NCI-H2171 treated with DMSO at 0.1 percent for 48 hours (cell line): Measurements from ENCODE around the gene PNPLA5.

Experiments used
- DNase-seq: peaks from one replicate; lab custom pipeline; 2025; lab: John Stamatoyannopoulos, UW

Gene PNPLA5

DNA sequence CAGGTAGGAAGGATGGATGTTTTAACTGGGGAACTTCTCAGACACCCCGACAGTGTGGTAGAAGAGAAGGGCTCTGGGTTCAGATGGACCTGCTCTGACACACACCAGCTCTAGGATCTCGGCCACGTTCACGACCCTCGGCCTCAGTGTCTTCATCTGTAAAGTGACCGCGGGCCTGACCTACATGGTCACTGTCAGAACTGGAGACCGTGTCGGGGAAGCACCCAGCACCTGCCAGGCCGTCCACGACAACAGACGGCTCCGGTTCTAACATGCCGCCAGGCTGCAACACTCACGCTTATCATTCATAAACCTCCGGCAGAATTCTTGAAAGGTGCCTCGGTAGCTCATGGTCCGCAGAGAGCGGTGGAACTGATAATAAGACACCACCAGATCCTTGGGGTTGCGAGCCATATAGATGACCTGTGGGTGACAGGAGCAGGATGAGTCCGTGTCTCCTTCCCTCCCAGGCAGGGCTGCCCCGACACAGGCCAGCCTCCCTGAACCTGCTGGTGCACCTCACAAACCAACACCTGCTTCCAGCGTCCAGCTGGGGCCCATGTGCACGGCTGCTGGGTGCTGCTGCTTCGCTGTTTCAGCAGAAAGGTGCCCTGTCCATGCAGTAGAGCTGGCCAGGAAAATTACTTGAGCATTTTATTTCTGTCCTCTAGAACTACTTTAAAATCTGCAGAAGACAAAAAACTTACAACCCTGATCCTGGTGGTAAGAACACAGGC is 53.1 kb downstream of the PNPLA5 start:
- no peak for DNase-seq

DNA sequence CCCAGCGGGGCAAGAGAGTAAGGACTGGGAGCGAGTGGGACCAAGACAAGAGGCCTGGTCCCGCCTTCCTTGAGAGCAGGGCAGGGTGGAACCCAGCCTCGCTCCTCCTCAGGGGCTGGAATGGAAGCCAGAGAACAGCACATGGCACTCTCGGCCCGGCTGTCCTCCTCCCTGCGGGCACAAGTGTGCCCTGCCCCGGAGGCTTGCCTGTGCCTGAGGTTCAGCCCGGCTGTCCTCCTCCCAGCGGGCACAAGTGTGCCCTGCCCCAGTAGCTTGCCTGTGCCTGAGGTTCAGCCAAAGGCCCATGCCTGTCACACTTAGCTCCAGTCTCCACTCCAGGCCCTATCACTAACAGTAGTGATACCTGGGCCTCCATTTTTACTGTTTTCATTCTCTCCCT is 53.7 kb downstream of the PNPLA5 start:
- DNase-seq, result no peak

DNA sequence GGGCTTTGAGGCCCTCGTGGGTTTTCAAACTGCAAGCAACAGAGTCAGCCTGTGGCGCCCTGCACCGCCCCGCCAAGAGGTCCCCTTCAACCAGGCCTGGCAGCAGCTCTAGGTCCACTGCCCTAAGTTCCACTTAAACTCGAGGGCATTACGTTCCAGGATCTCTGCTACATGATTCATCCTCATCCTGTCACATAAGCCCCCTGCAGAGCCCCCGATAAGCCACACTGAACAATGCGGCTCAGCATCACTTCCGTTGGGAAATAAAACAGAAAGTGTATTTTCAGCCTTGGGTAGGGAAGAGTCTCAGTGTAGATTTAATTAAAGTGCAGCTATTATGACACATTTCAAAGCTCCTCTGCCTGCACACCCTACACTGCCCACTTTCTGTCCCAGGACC is 54.1 kb downstream of the PNPLA5 start:
- DNase-seq, result no peak

DNA sequence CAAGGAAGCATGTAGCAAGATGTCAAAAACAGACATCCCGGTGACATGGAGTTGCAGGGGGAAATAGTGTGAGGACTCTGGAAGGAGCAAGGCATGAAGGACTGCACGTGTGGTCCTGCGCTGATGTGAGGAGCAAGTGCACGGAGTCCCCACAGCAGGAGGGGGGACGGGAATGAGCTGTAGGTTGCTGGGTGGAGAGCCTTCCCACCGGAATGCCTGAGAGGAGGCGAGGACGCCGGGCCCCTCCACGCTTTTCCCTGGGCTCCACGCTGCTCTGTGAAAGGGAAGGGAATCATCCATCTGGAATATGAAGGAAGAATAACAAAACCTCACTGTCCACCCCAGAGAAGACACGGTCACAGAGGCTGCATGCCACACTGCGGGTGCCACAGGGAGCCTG is 56.1 kb downstream of the PNPLA5 start:
- no peak for DNase-seq

DNA sequence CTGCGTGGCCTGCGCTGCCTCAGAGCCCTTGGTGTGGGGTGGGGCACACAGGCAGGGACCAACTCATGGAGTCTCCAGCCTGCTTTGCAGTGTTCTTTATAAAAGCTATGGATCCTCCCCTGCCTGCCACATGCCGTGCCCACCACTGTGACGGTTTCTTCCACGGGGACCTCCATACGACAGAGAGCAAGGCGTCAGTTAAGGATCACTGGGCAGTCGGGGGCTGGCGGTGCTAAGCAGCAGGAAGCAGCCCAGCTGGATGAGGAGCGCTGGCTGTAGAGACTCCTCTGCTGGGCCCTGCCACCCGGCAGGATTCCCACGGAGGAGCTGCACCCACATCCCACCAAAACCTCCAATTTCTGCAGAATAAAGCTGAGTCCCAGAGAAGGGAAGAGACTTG is 56.6 kb downstream of the PNPLA5 start:
- DNase-seq, result no peak

DNA sequence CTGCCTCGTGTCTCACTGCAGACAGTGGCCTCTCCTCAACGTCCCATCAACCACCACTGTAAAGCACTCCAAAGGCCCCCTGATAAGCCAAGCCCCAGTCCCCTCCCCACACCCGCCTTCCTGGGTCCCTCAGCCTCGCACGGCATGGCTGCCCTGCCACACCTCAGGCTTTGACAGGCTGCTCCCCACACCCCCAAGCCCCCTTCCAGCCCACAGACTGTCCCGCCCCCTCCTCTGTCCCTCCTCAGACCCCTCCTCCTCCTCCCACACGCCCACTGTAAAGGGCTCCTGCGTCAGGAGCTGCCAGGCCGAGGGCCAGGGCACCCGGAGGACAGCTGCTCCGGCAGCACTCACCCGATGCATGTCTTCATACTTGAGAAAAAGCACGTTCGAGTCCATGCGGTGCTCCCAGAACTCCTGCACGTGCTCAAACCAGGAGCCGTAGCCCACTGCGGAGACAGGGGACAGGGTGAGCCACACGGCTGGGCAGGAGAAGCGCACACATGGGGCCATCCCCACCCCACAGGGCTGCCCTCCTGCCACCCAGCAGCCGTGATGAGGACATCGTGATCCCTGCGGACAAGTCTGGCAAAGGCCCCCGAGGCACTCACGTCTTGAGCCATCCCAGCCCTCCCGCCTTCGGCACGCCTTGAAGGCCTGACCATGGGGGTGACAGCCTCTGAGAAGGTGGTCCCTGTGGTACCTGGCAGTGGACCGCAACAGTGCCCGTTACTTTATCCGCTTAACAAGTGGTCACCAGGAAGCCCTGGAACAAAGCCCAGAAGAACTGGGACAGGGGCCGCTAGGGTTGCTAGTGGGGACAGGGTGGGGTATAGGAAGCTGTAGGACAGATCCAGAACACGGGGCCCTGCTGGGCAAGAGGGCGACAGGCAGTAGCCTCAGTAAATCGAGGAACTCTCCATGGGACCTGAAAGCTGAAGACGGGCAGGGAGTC is 58.2 kb downstream of the PNPLA5 start:
- DNase-seq, result no peak

DNA sequence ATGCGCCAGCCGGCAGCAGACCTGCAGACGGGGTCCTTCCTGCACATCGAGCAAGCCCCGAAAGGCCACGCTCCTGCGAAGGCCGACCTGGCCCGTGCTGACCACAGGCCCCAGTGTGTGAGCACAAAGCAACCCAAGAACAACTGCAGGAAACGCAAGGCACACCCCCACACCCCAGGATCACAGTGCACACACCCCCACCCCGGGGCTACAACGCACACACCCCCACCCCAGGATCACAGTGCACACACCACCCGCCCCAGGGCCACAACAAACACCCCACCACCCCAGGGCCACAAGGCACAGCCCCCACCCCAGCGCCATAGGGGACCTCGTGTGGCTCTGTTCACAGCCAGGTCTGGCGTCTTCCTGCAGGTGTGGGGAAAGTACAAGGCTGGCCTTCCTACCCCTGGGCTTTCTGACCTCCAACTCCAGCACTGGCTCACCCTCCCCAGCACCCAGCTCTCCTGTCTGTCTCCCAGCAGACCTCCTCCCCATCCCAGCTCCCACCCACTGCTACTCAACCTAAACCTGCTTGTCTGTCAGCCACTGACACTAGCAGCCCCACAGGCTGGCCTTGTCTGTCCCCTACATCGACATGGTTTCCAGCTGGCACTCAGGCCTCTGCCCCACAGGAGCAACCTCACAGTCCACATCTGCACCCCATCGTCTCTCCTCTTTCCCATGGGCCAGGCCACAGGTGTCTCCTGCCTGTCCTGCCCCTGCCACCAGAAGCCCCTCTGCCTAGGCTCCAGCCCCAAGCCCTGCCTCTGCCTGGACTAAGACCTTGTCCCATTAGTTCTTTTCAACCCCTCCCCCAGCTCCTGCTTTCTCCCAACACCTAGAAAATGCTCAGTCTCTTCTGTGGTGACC is 59.2 kb downstream of the PNPLA5 start:
- DNase-seq, result no peak

DNA sequence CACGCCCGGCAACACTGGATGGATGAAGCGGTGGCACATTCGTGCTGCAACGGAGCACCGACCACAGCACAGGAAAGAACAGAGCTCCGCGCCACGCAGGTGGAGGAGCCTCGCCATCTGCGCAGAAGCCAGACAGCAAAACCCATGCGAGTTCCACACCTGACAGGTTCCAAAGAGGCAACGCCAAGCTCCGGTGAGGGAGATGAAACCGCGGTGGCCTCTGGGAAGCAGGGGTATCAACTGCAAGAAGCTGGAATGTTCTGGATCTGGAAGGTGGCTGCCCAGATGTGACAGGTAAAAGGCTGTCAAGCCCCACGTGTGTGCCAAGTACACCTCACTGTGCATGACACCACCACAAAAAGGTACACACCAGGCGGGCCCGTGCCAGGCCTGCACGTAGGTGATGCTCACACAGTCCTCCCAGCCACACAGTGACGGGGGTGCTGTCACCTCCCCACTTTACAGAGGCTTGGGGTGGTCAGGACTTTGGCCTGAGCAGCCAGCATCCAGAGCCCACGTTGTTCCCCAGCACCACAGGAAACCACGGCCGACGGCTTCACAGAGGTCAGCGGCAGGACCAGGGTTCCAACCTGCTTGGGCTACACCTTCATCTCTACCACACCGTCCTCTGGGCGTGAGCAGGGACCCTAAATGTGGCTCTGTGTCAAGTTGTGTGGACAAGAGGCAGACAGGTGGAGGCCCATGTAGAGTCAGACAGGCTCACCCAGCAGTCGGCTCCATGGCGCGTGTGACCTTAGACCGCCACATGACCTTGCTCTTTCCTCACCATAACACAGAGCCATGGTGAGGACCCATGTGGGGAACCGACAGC is 60.0 kb downstream of the PNPLA5 start:
- no peak for DNase-seq

DNA sequence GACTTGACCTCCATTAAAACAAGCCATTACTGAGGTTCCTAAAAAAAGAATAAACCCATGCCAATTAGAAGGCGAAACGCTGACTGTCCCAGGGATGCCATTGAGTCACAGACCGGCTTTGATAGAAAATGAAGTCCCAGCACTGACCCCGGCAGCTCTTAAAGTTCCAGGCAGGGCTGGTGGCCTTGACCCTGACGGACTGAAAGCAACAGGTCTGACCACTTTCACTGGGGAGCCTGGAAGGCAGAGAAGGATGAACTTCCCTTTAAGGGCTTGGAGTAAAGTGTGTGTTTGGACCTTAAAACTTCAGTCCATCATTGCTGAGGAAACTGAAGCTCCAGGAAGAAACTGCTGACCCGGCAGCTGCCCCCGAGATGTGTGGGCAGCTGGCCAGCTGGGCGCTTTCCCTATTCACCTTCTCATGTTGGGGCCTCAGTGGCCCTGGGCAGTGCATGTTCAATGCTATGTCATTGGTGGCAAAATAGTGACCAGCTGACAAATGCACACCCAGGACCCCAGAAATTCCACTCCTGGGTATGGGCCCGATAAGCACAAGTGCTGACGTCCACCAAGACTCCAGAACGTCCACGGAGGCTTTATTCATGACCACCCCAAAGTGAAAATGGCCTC is 60.8 kb downstream of the PNPLA5 start:
- DNase-seq, result no peak

DNA sequence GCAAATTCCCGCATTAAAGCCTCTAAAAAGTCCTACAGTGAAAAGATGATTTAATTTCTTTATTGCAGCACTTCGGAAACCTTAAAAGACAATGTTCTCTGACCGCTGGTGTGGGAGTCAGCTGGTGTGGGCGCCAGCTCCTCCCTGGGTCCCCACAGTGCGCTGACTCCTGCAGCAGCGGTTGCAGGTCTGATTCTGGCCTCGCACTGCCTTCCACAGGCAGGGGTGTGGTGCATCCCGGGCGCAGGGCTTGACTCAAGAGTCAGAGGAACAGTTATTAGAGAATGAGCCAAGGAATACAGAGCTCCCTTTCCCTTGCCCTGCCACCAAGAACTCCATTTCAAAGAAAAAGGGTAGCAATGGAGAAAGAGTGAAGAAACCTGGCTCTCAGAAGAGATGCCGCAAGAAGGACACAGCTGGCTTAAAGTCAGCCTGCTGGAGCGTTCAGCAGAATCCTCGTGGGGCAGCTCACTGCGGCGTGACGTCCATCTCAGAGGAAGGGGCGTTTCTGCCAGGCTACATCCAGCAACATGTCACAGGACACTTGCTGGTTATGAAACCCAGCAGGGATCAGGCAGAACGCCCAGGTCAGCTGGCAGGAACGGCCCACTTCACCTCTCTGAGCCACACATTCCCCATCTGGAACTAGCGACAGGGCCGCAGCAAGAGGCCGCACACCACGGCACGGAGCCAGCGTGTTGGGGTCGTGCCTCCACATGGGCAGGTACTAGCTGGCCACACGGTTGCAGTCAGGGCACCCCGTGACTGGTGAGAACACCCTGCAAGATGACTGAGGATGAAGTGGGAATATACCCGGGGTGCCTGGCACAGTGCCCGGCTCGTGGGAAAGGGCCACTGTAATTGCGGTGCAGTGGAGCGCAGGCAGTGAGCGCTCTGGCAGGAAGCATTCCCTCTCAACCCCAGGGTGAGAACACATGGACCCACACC is 61.6 kb downstream of the PNPLA5 start:
- DNase-seq, result peak; percentile 19
